ENCODE data around the gene NSMCE1.

NSMCE1 gene

DNA sequence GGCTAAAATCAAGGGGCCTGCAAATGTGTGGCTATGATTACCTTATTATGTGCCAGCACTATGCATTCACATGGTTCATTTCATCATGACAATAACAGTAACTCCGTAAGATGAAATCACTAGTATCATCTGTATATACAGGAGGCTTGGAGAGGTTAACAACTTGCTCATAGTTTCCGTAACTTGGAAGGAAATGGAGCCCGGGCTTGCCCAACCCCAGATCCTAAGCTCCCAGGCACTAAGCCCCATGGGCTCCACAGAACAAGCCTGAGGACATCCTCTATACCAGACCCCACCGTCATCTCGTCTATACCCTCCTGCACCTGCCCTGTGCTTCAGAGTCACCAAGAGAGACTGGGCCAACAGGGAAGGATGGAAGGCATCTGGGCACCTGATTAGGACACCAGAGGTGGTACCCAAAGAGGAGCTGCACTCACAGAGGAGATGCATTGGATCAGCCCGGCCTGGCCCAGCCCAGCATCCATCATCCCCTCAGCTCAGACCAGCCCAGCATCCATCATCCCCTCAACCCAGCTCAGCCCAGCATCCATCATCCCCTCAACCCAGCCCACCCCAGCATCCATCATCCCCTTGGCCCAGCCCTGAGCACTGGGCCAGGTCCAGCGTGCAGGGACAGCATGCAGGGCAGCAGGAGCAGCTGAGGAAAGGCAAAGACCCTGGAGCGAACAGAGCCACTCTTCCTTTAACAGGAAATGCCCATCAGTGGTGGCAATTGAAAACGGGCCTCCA is 28.5 kb downstream of the NSMCE1 start:
- in situ Hi-C loops (cut with MboI; ENCODE audit: low sequenced_read_pairs, unreplicated experiment) = loop anchor here (10.0 kb wide), 2 partner anchors 125 to 215 kb away; no protein-coding TSS in a partner anchor
- no peak for DNase-seq (ENCODE audit: low spot score)

DNA sequence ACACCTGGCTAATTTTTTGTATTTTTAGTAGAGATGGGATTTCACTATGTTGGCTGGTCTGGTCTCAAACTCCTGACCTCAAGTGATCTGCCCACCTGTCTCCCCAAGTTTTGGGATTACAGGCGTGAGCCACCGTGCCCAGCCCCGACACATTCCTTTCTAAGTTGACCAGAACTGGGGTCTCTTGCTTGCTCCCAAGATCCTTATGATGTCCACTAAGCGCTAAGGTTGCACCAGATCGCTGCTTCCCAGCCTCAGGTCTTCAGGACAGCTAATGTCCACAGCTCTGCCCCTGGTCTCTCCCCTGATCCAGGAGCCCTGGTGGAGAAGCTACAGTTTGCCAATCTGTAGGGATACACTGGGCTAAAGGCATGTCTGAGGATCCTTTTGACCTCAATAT is 29.5 kb downstream of the NSMCE1 start:
- in situ Hi-C loops (cut with MboI; ENCODE audit: low sequenced_read_pairs, unreplicated experiment) = loop anchor here (10.0 kb wide), 2 partner anchors 126 to 216 kb away; no protein-coding TSS in a partner anchor
- no peak for DNase-seq (ENCODE audit: low spot score)
- TF ChIP-seq, protein P1, sequence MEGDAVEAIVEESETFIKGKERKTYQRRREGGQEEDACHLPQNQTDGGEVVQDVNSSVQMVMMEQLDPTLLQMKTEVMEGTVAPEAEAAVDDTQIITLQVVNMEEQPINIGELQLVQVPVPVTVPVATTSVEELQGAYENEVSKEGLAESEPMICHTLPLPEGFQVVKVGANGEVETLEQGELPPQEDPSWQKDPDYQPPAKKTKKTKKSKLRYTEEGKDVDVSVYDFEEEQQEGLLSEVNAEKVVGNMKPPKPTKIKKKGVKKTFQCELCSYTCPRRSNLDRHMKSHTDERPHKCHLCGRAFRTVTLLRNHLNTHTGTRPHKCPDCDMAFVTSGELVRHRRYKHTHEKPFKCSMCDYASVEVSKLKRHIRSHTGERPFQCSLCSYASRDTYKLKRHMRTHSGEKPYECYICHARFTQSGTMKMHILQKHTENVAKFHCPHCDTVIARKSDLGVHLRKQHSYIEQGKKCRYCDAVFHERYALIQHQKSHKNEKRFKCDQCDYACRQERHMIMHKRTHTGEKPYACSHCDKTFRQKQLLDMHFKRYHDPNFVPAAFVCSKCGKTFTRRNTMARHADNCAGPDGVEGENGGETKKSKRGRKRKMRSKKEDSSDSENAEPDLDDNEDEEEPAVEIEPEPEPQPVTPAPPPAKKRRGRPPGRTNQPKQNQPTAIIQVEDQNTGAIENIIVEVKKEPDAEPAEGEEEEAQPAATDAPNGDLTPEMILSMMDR (IDR thresholded peaks at IDR 0.05; ENCODE audit: borderline replicate concordance, control extremely low read depth, extremely low read depth, insufficient read depth, missing control alignments) = no peak

More for the DNA sequence above, 28.5 kb downstream of the NSMCE1 start:
- TF ChIP-seq, protein P1 (IDR thresholded peaks at IDR 0.05; ENCODE audit: borderline replicate concordance, control extremely low read depth, extremely low read depth, insufficient read depth, missing control alignments) = no peak

DNA sequence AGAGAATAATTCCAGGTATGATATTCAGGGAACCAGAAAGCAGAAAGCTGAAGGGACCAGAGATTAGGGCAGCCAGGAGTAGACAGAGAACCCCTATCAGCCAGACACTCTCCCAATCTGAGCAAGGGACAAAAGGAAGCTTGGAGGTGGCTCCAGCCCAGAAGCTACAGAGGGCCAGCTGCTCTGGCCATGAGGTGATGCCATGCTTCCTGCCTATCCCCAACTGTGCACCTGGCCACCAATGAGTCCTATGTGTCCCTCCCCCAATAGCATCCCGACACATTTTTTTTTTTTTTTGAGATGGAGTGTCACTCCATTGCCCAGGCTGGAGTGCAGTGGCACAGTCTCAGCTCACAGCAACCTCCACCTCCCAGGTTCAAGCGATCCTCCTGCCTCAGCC is 30.0 kb downstream of the NSMCE1 start:
- DNase-seq (ENCODE audit: low spot score) = no peak
- TF ChIP-seq, protein P1 (IDR thresholded peaks at IDR 0.05; ENCODE audit: borderline replicate concordance, control extremely low read depth, extremely low read depth, insufficient read depth, missing control alignments) = no peak
- in situ Hi-C loops (cut with MboI; ENCODE audit: low sequenced_read_pairs, unreplicated experiment) = loop anchor here (10.0 kb wide), 2 partner anchors 126 to 216 kb away; no protein-coding TSS in a partner anchor

DNA sequence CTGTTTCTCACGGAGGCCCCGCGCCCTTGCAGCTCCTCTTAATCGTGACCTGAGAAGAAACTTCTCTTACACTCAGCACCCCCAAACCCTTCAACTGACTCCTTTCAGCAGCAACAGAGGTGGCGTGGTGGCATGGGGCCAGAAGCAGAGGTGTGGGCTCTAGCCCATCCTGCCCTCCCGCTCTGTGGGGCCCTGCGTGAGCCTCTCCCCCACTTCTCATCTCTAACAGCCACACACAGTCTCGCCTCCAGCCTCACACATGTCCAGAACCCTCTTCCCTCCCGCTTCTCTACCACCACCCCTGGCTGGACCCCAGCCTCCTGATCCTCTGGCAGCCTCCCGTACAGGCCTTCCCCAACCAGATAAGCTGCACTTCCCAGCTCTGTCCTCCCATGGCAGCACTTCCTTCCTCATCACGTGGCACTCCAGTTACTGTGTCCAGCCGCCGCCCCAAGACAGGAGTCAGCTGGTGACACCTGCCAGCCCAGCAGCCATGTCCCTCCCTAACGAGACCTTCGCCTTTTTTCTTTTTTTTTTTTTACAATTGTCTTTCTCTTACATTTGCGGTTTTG is 30.5 kb downstream of the NSMCE1 start:
- TF ChIP-seq, protein P1 (IDR thresholded peaks at IDR 0.05; ENCODE audit: borderline replicate concordance, control extremely low read depth, extremely low read depth, insufficient read depth, missing control alignments) = no peak
- peak; percentile 37 for DNase-seq (ENCODE audit: low spot score)
- in situ Hi-C loops (cut with MboI; ENCODE audit: low sequenced_read_pairs, unreplicated experiment) = loop anchor here (10.0 kb wide), 2 partner anchors 127 to 217 kb away; no protein-coding TSS in a partner anchor

DNA sequence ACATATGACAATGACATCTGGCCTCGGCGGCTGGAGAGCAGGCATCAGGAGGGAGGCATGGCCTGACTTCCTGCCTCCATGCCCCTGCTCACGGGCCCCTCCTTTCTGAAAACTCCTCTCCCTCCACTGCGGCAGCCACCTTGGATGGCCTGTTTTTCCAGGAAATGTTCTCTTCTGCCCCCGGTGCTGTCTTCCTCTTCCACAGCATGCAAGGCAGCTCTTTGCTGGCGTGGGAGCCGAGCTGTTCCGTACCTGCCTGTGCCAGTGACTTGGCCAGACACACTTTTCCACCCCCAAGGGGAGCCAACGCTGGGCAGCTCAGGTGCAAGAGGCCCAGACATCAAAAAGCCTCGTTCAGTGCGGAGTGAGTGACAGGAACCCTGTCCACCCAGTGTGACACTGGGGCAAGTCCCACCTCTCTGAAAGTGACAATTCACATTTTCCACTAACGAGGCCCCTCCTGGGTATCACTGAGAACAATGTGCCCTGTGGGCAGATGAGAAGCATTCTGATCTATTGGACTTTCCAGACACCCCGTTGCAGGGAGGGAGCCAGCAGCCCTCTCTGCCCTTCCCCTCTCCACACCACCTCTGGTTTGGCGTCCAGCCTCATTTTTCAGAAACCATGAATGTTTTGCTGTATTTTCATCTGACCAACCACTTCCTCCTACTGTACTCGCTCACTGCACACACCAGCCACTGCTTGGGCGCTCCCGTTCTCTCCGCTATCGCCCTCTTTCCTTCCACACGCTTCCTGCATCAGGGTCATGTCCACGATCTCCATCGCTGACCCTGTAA is 31.2 kb downstream of the NSMCE1 start:
- DNase-seq (ENCODE audit: low spot score) = peak; percentile 80

More for the DNA sequence above, 31.2 kb downstream of the NSMCE1 start:
- TF ChIP-seq, protein P1 (IDR thresholded peaks at IDR 0.05; ENCODE audit: borderline replicate concordance, control extremely low read depth, extremely low read depth, insufficient read depth, missing control alignments) = no peak
- in situ Hi-C loops (cut with MboI; ENCODE audit: low sequenced_read_pairs, unreplicated experiment) = loop anchor here (10.0 kb wide), 2 partner anchors 127 to 217 kb away; no protein-coding TSS in a partner anchor

Data from GM13976 (cell line).